Pancreas (tissue), 10 donors: ENCODE results near the gene CACNA2D2. TPM values are rescaled to one million over a fixed set of nuclear protein-coding genes. Genes with fewer than 3 reads are reported as not detected.

Experiments used
- ATAC-seq, 4 donors: fragments of 200-7000 bp; cut with Tn5 transposase; one replicate each; pipeline versions ENCODE4 v1.8.0 to v1.9.1; 2020; ENCODE audit warnings: mild to moderate bottlenecking in 4 of 4, moderate library complexity in 4 of 4
- DNase-seq, 6 donors: peaks; one replicate each; pipeline ENCODE4 v3.0.0-alpha.2; 2020
- FAIRE-seq: peaks from 2 replicates; lab custom pipeline; 2012; peaks lifted over from hg19 to GRCh38; lab: Jason Lieb, UNC
- H3K27ac ChIP-seq, 4 donors: fragments of 200-600 bp; sonication (generic); 1 replicate in 3 of 4; 2 replicates in 1 of 4; pipeline versions ENCODE4 v1.5.0 to v1.8.0; 2020
- H3K27me3 ChIP-seq, 4 donors: fragments of 200-600 bp; one replicate each; pipeline ENCODE4 v1.8.0; 2021
- H3K36me3 ChIP-seq, 3 donors: fragments of 200-600 bp; sonication (generic) in 1 of 3; one replicate each; pipeline versions ENCODE4 v1.5.0 to v1.8.0; 2020 to 2021
- H3K4me1 ChIP-seq, 3 donors: fragments of 200-600 bp; one replicate each; pipeline ENCODE4 v1.8.0; 2021
- H3K4me3 ChIP-seq, 4 donors: fragments of 200-600 bp; sonication (generic) in 2 of 4; one replicate each; pipeline versions ENCODE4 v1.5.0 to v1.8.0; 2020 to 2021
- H3K9me3 ChIP-seq, 4 donors: fragments of 200-600 bp; one replicate each; pipeline ENCODE4 v1.8.0; 2021
- WGBS, 2 donors: extraction: QIAGEN DNeasy Blood & Tissue Kit; methylation state at CpG; one replicate each; pipeline ENCODE4 v1.1.7; 2013; 5-methylcytosine and 5-hydroxymethylcytosine counted together
- intact Hi-C, 3 donors: fragments of 100-400 bp; cut with DNase I; formaldehyde crosslinking; loops; one replicate each; pipeline versions ENCODE4 v1.11.1 to v1.14.2; 2022
- polyA plus RNA-seq, 2 donors: library from polyadenylated mRNA; stranded (reverse); fragments of 200-250 nt; gene quantifications; one replicate each; pipeline ENCODE4 v1.2.3, GENCODE V29; 2013
- total RNA-seq, 6 donors: library from RNA; stranded (reverse); fragmentation: NEBNext Ultra II Directional in 4 of 6; extraction: Animal tissue kit (Norgen Biotek cat#: 25700) in 4 of 6; gene quantifications; one replicate each; pipeline versions ENCODE4 v1.2.1 to v1.2.4, GENCODE V29; 2021 to 2023
- TF ChIP-seq, protein P1 (sequence below), 4 donors: fragments of 200-600 bp; sonication (generic) in 3 of 4; IDR thresholded peaks; one replicate each; pipeline versions ENCODE4 v1.5.0 to v1.8.0; 2021; ENCODE audit warnings: antibody characterized with exemption in 4 of 4
- donor health status: healthy with polysubstance abuse.
- donor health status: DM: no; HTN: no; CAD: no; lungs with moderate emphysema.
- donor health status: DM: no; HTN: no; CAD: no.
- donor health status: control.
- donor health status: control.
- donor health status: Bipolar disorder and iron deficiency.
- donor health status: DM: yes; HTN: yes; CAD: no.
- donor health status: DM: no; HTN: no; CAD: no.
- donor health status: DM: no; HTN: no; CAD: no.
- donor health status: DM: yes; HTN: yes; CAD: no.

CACNA2D2 gene
- total and polyA plus RNA-seq, 8 donors: 1.1 to 19.5 (median 3.3) TPM

DNA sequence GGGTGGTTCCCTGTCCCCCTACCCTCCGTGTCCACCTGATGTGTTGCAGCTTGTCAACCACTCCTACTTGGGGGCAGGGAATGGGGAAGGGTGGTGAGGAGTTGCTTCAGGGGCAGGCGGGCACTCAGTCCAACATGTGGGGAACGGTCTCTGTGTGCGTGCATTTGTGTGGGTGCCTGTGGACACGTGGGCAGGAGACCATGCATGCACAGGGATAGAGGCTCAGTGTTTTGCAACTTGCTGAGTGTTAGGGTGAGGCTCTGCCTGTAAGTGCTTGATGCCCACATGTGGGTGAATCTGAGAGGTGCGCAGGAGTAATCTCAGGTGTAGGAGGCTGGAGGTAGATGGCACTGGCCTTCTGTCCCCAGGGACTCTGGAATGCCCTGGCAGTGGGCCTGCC lies 119.7 kb downstream of the CACNA2D2 start:
- FAIRE-seq (no peak), DNase-seq (no peak), ATAC-seq (no peak)
- Histone ChIP-seq H3K9me3 (no peaks in the 10 kb centered on the region), H3K27ac (no peak overlapping the region), H3K4me1 (peaks cover 0 to 9% (median 5%) of the 10 kb centered on the region in 3 donors), H3K36me3 (no peaks in the 10 kb centered on the region), H3K27me3 (no peaks in the 10 kb centered on the region), H3K4me3 (no peak overlapping the region)
- TF ChIP-seq, protein P1, sequence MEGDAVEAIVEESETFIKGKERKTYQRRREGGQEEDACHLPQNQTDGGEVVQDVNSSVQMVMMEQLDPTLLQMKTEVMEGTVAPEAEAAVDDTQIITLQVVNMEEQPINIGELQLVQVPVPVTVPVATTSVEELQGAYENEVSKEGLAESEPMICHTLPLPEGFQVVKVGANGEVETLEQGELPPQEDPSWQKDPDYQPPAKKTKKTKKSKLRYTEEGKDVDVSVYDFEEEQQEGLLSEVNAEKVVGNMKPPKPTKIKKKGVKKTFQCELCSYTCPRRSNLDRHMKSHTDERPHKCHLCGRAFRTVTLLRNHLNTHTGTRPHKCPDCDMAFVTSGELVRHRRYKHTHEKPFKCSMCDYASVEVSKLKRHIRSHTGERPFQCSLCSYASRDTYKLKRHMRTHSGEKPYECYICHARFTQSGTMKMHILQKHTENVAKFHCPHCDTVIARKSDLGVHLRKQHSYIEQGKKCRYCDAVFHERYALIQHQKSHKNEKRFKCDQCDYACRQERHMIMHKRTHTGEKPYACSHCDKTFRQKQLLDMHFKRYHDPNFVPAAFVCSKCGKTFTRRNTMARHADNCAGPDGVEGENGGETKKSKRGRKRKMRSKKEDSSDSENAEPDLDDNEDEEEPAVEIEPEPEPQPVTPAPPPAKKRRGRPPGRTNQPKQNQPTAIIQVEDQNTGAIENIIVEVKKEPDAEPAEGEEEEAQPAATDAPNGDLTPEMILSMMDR (IDR thresholded peaks at IDR 0.05): no peak
- intact Hi-C loops: no loop called here
- 79 to 80% methylated on average over 6 of the region's 6 CpGs for WGBS, 2 donors

DNA sequence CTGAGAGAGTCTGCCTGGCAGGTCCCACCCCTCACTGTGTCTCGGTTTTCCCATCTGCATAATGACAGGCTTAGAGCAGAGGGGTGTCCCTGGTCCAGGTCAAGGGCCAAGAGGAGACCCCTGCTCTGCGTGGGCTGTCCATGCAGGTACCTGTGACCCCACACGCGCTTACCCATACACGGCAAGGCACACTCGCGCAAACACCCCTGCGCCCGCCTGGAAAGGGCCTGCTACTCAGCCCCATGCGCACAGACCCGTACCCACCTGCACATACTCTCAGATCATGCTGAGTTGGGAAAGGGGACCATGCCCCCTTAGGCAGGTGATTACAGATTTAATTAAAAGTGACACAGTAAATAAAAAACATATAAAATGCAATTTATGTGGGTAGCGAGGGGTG lies 120.7 kb downstream of the CACNA2D2 start:
- Histone ChIP-seq H3K4me3 (no peak overlapping the region), H3K27ac (no peak overlapping the region), H3K9me3 (no peaks in the 10 kb centered on the region), H3K27me3 (no peaks in the 10 kb centered on the region), H3K36me3 (no peaks in the 10 kb centered on the region), H3K4me1 (peaks cover 0 to under 1% (median 0%) of the 10 kb centered on the region in 3 donors)
- DNase-seq (no peak), ATAC-seq (no peak), FAIRE-seq (no peak)
- TF ChIP-seq, protein P1 (IDR thresholded peaks at IDR 0.05): no peak
- WGBS, 2 donors: 89 to 90% methylated on average over 12 of the region's 12 CpGs
- intact Hi-C loops: no loop called here

DNA sequence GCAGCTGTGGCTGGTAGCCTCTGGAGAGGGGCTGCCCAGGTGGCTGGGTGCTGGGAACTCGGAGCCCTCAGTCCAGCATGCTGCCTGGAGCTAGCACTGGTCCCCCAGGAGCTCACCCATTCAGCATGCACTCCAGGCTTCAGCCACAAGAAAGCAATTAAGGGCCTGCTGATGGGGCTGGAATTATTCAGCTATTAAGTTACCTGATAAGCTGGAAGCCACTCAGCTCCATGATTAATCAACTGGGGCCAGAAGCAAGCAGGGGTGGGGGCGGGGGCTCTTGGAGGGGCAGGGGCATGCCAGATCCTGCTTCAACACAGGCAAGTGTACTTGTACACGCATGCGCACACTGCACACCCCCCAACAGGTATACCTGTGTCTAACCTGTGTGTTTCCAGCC lies 122.1 kb downstream of the CACNA2D2 start:
- Histone ChIP-seq H3K4me3 (no peak overlapping the region), H3K36me3 (no peaks in the 10 kb centered on the region), H3K27ac (no peak overlapping the region), H3K27me3 (no peaks in the 10 kb centered on the region), H3K4me1 (no peaks in the 10 kb centered on the region), H3K9me3 (no peaks in the 10 kb centered on the region)
- intact Hi-C loops: no loop called here
- TF ChIP-seq, protein P1 (IDR thresholded peaks at IDR 0.05): no peak
- WGBS, 2 donors: 79 to 85% methylated on average over 4 of the region's 4 CpGs
- DNase-seq (no peak), ATAC-seq (peak in 2 of 4 donors; percentile 24 to 33), FAIRE-seq (no peak)

DNA sequence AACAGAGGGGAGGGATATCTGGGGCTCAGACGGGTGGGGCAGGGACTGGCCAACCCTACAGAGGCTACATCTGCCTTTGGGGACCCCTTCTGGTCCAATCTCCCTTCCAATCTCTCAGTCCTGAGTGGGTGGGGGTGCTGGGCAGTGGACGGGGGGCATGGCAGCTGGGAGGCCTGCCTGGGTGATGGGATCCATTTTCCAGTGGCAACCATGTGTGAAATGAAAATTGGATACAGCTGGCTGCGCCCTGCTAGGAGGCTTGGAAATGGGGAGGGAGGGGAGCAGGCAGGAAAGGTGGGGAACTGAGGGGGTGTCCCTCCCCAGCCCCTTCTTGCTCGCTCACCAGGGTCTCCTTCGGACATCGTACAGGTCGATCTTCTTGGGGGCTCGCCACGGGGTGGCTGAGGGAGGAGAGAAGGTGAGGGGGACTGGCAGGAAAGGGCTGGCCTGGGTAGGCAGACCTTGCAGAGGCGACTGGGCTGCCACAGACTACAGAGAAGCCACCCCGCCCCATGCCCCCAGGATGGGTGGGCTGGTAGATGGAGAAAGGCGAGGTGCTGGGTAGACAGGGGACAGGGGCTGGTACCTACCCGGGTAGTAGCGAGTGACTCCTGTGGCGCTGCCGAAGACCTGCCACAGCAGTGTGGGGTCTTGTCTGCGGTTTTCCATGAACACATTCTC lies 122.9 kb downstream of the CACNA2D2 start:
- no peaks in the 10 kb centered on the region for H3K4me1 ChIP-seq
- DNase-seq: no peak
- no peaks in the 10 kb centered on the region for H3K36me3 ChIP-seq
- no peak for ATAC-seq
- H3K4me3 ChIP-seq: no peak overlapping the region
- WGBS, 2 donors: 81 to 89% methylated on average over 16 to 17 of the region's 17 CpGs
- TF ChIP-seq, protein P1 (IDR thresholded peaks at IDR 0.05): no peak
- intact Hi-C loops: no loop called here
- H3K9me3 ChIP-seq: no peaks in the 10 kb centered on the region
- no peaks in the 10 kb centered on the region for H3K27me3 ChIP-seq
- FAIRE-seq: no peak
- H3K27ac ChIP-seq: no peak overlapping the region

DNA sequence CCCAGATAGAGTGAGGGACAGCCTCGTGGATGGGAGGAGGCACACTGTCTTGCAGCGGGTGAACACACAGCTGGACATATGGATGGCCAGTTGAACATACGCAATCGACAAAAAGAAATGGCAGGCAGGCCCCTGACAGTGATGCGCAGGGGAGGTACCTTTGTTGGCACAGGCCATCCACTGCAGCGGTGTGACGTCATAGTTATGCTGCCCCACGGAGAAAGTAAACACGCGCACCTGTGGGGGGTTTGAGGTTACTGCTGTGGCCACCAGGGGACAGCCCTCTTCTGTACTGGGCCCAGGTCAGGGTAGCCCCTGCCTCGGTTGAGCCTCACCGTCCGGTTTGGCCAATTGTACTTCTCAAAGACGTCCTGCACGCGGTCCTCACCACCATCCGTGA lies 124.7 kb downstream of the CACNA2D2 start:
- DNase-seq: no peak
- ATAC-seq: no peak
- Histone ChIP-seq H3K4me1 (no peaks in the 10 kb centered on the region), H3K9me3 (no peaks in the 10 kb centered on the region), H3K27ac (no peak overlapping the region), H3K27me3 (no peaks in the 10 kb centered on the region), H3K4me3 (no peak overlapping the region), H3K36me3 (no peaks in the 10 kb centered on the region)
- TF ChIP-seq, protein P1 (IDR thresholded peaks at IDR 0.05): no peak
- intact Hi-C loops: no loop called here
- WGBS, 2 donors: 86 to 91% methylated on average over 17 of the region's 17 CpGs
- FAIRE-seq: no peak
